ENCODE measurements around the gene PLET1.

Gene PLET1

DNA sequence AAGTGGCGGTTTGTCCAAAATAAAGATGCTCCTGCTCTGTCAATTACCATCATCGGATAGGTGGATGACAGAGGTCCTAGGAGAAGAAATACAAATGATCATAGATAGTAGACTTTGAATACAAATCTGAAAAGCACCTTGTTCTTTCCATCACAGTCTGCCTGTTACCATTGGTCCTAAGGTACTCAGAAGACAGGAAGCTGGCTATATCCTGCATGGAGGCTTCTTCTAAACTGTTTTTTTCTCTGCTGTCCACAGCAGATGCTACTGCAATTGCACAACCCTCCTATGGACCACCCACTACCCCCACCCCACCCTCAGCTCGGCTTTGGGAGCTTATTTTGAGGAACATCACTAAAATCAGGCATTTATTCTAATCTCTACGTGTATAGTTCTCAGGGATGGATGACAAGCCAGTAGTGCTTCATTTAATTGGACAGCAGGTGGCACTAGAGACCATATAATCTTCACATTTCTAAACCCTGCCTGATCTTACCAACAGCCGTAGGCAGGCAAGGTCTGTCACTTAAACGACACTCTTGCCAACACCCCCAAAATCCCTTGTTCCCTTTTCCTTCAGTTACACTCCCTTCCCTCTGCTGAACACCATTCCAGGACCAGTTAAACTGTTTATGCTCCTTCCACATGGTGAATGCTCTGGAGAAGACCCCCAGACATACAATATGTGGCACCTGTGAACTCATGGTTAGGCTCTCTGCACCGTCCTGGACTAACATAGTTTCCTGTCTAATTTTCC lies 41.0 kb downstream of the PLET1 start (continued):
- TF ChIP-seq, protein P1, sequence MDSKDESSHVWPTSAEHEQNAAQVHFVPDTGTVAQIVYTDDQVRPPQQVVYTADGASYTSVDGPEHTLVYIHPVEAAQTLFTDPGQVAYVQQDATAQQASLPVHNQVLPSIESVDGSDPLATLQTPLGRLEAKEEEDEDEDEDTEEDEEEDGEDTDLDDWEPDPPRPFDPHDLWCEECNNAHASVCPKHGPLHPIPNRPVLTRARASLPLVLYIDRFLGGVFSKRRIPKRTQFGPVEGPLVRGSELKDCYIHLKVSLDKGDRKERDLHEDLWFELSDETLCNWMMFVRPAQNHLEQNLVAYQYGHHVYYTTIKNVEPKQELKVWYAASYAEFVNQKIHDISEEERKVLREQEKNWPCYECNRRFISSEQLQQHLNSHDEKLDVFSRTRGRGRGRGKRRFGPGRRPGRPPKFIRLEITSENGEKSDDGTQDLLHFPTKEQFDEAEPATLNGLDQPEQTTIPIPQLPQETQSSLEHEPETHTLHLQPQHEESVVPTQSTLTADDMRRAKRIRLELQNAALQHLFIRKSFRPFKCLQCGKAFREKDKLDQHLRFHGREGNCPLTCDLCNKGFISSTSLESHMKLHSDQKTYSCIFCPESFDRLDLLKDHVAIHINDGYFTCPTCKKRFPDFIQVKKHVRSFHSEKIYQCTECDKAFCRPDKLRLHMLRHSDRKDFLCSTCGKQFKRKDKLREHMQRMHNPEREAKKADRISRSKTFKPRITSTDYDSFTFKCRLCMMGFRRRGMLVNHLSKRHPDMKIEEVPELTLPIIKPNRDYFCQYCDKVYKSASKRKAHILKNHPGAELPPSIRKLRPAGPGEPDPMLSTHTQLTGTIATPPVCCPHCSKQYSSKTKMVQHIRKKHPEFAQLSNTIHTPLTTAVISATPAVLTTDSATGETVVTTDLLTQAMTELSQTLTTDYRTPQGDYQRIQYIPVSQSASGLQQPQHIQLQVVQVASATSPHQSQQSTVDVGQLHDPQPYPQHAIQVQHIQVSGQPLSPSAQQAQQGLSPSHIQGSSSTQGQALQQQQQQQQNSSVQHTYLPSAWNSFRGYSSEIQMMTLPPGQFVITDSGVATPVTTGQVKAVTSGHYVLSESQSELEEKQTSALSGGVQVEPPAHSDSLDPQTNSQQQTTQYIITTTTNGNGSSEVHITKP (tag by site-specific recombination; IDR thresholded peaks at IDR 0.05), result no peak

DNA sequence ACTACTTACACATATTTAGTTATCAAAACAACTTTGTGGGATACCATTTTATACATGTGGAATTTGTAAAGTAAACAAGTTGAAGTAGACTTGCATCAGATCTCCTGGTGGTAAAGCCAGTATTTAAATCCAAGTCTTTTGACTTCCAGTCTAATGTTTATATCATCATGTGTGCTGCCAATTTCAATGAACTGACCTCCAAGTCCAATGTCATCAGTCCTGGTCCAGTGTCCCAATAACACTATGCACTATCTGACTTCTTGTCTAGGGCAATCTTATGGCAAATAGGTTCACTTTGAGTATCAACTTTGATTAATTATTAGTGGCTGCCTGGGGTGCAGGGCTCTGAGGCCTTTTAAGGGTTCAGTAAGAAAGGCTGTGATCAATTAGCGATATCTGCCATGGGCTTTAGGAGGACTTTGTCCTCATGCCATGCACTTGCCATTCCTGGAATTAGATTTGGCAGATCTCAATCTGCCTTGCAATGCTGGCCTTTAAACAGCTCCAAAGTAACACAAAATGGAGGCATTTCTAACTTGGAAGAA lies 44.0 kb downstream of the PLET1 start:
- TF ChIP-seq, protein P2, sequence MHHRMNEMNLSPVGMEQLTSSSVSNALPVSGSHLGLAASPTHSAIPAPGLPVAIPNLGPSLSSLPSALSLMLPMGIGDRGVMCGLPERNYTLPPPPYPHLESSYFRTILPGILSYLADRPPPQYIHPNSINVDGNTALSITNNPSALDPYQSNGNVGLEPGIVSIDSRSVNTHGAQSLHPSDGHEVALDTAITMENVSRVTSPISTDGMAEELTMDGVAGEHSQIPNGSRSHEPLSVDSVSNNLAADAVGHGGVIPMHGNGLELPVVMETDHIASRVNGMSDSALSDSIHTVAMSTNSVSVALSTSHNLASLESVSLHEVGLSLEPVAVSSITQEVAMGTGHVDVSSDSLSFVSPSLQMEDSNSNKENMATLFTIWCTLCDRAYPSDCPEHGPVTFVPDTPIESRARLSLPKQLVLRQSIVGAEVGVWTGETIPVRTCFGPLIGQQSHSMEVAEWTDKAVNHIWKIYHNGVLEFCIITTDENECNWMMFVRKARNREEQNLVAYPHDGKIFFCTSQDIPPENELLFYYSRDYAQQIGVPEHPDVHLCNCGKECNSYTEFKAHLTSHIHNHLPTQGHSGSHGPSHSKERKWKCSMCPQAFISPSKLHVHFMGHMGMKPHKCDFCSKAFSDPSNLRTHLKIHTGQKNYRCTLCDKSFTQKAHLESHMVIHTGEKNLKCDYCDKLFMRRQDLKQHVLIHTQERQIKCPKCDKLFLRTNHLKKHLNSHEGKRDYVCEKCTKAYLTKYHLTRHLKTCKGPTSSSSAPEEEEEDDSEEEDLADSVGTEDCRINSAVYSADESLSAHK (tag by site-specific recombination; IDR thresholded peaks at IDR 0.05), result no peak
- no peak for TF ChIP-seq YY2 (tag by site-specific recombination; IDR thresholded peaks at IDR 0.05)
- TF ChIP-seq, protein P3, sequence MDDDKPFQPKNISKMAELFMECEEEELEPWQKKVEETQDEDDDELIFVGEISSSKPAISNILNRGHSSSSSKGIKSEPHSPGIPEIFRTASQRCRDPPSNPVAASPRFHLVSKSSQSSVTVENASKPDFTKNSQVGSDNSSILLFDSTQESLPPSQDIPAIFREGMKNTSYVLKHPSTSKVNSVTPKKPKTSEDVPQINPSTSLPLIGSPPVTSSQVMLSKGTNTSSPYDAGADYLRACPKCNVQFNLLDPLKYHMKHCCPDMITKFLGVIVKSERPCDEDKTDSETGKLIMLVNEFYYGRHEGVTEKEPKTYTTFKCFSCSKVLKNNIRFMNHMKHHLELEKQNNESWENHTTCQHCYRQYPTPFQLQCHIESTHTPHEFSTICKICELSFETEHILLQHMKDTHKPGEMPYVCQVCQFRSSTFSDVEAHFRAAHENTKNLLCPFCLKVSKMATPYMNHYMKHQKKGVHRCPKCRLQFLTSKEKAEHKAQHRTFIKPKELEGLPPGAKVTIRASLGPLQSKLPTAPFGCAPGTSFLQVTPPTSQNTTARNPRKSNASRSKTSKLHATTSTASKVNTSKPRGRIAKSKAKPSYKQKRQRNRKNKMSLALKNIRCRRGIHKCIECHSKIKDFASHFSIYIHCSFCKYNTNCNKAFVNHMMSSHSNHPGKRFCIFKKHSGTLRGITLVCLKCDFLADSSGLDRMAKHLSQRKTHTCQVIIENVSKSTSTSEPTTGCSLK (tag by site-specific recombination; IDR thresholded peaks at IDR 0.05), result no peak
- TF ChIP-seq HOXA7 (CRISPR knock-in tag; IDR thresholded peaks at IDR 0.05; ENCODE audit: borderline replicate concordance), result no peak
- TF ChIP-seq ZFP69B (tag by site-specific recombination; IDR thresholded peaks at IDR 0.05), result no peak
- no peak for TF ChIP-seq ZNF341 (tag by site-specific recombination; IDR thresholded peaks at IDR 0.05; ENCODE audit: low read depth)
- TF ChIP-seq ZNF426 (tag by site-specific recombination; IDR thresholded peaks at IDR 0.05), result no peak
- no peak for TF ChIP-seq ZNF132 (tag by site-specific recombination; IDR thresholded peaks at IDR 0.05; ENCODE audit: borderline replicate concordance)
- TF ChIP-seq, protein P1 (tag by site-specific recombination; IDR thresholded peaks at IDR 0.05), result no peak
- TF ChIP-seq, protein P4, sequence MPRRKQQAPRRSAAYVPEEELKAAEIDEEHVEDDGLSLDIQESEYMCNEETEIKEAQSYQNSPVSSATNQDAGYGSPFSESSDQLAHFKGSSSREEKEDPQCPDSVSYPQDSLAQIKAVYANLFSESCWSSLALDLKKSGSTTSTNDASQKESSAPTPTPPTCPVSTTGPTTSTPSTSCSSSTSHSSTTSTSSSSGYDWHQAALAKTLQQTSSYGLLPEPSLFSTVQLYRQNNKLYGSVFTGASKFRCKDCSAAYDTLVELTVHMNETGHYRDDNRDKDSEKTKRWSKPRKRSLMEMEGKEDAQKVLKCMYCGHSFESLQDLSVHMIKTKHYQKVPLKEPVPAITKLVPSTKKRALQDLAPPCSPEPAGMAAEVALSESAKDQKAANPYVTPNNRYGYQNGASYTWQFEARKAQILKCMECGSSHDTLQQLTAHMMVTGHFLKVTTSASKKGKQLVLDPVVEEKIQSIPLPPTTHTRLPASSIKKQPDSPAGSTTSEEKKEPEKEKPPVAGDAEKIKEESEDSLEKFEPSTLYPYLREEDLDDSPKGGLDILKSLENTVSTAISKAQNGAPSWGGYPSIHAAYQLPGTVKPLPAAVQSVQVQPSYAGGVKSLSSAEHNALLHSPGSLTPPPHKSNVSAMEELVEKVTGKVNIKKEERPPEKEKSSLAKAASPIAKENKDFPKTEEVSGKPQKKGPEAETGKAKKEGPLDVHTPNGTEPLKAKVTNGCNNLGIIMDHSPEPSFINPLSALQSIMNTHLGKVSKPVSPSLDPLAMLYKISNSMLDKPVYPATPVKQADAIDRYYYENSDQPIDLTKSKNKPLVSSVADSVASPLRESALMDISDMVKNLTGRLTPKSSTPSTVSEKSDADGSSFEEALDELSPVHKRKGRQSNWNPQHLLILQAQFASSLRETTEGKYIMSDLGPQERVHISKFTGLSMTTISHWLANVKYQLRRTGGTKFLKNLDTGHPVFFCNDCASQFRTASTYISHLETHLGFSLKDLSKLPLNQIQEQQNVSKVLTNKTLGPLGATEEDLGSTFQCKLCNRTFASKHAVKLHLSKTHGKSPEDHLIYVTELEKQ (tag by site-specific recombination; IDR thresholded peaks at IDR 0.05; ENCODE audit: borderline replicate concordance), result no peak
- TF ChIP-seq ZNF423 (tag by site-specific recombination; IDR thresholded peaks at IDR 0.05), result no peak
- POLR2A ChIA-PET, result no interaction called here
- no peak overlapping the region for H3K4me3 ChIP-seq (ENCODE audit: low read depth, low read length)
- H3K4me1 ChIP-seq (ENCODE audit: control insufficient read depth, insufficient read depth, low read length), result no peaks in the 10 kb centered on the region
- no peak overlapping the region for H3K27ac ChIP-seq (ENCODE audit: extremely low read depth, low read depth, low read length)
- no peaks in the 10 kb centered on the region for H3K36me3 ChIP-seq (ENCODE audit: control insufficient read depth in 2 of 2, insufficient read depth in 1 of 2, low read length in 2 of 2)
- CTCF ChIA-PET, result interaction anchor here (1.1 to 19.0 kb wide), 2 partner anchors 10 to 67 kb away, joined by 4 to 308 read pairs; partner anchors contain the start of gene PTS
- no peaks in the 10 kb centered on the region for H3K9me3 ChIP-seq (ENCODE audit: control insufficient read depth, insufficient read depth, low read depth, low read length)

All from HEK293 (cell line).